Fibroblast of lung (primary cell): ENCODE results near the gene NPHP4. TPM values are rescaled to one million over a fixed set of nuclear protein-coding genes. Genes with fewer than 3 reads are reported as not detected.

Source experiments
- DNase-seq, 2 donors: peaks; one replicate each; pipeline versions ENCODE4 v3.0.0 to v3.0.0-alpha.2; 2010; ENCODE audit warnings: low read depth in 2 of 2
- H2AFZ ChIP-seq: 2 replicates; pipeline ENCODE4 v1.5.1; 2012; ENCODE audit warnings: low read length, control low read depth, inconsistent platforms
- H3K27ac ChIP-seq: 2 replicates; pipeline ENCODE4 v1.5.1; 2011; ENCODE audit warnings: low read length, control low read depth; ENCODE audit not compliant: insufficient read depth
- H3K27me3 ChIP-seq: 2 replicates; pipeline ENCODE4 v1.5.1; 2011; ENCODE audit warnings: mild to moderate bottlenecking, low read length; ENCODE audit not compliant: control insufficient read depth, insufficient read depth
- H3K36me3 ChIP-seq: 2 replicates; pipeline ENCODE4 v1.5.1; 2011; ENCODE audit warnings: low read length; ENCODE audit not compliant: control insufficient read depth, insufficient read depth
- H3K4me1 ChIP-seq: 2 replicates; pipeline ENCODE4 v1.5.1; 2011; ENCODE audit warnings: low read length; ENCODE audit not compliant: control insufficient read depth, insufficient read depth; ENCODE audit errors: extremely low read depth
- H3K4me2 ChIP-seq: 2 replicates; pipeline ENCODE4 v1.5.1; 2011; ENCODE audit warnings: low read length, control low read depth; ENCODE audit not compliant: insufficient read depth; ENCODE audit errors: extremely low read depth
- H3K4me3 ChIP-seq, 4 experiments: fragments of 200-600 bp in 1 of 4; sonication (generic) in 1 of 4; replicated peaks in 1 of 4; 2 replicates each; pipeline ENCODE4 v1.5.1; 2011 to 2016; ENCODE audit warnings: low read length in 4 of 4, low read depth in 3 of 4, mild to moderate bottlenecking in 3 of 4, control low read depth in 2 of 4, inconsistent platforms in 1 of 4, mixed read lengths in 1 of 4; ENCODE audit not compliant: insufficient read depth in 1 of 4; ENCODE audit errors: control extremely low read depth in 1 of 4
- H3K79me2 ChIP-seq: 2 replicates; pipeline ENCODE4 v1.5.1; 2012; ENCODE audit warnings: mild to moderate bottlenecking, low read length, inconsistent platforms; ENCODE audit not compliant: control insufficient read depth, insufficient read depth
- H3K9ac ChIP-seq: 2 replicates; pipeline ENCODE4 v1.5.1; 2011; ENCODE audit warnings: mild to moderate bottlenecking, low read length, control low read depth; ENCODE audit not compliant: insufficient read depth
- H3K9me3 ChIP-seq: 2 replicates; pipeline ENCODE4 v1.5.1; 2012; ENCODE audit warnings: low read depth, low read length; ENCODE audit not compliant: control insufficient read depth, insufficient read depth
- H4K20me1 ChIP-seq: 2 replicates; pipeline ENCODE4 v1.5.1; 2011; ENCODE audit warnings: low read length; ENCODE audit not compliant: control insufficient read depth, insufficient read depth; ENCODE audit errors: extremely low read depth
- EZH2 ChIP-seq: IDR thresholded peaks from 2 replicates; pipeline ENCODE4 v1.5.1; 2012; ENCODE audit warnings: low read length, control low read depth, mild to moderate bottlenecking; ENCODE audit errors: missing control alignments
- polyA plus RNA-seq, 2 donors: library from polyadenylated mRNA; depleted of rRNA in 1 of 2; stranded (reverse) in 1 of 2; unstranded in 1 of 2; fragments of >200 nt; gene quantifications; 2 replicates each; pipeline ENCODE4 v1.2.1, GENCODE V29; 2011 to 2012; ENCODE audit warnings: missing spikeins in 1 of 2
- total RNA-seq: library from RNA; depleted of rRNA; stranded (reverse); fragments of >200 nt; gene quantifications from 2 replicates; pipeline ENCODE4 v1.2.1, GENCODE V29; 2014
- TF ChIP-seq, protein P1 (sequence below), 2 donors: IDR thresholded peaks in 1 of 2; conservative IDR thresholded peaks in 1 of 2; 1 replicate in 1 of 2; 2 replicates in 1 of 2; pipeline ENCODE4 v1.5.1; 2011 to 2012; ENCODE audit warnings: low read length in 2 of 2, control low read depth in 1 of 2, inconsistent platforms in 1 of 2, low read depth in 1 of 2, mild to moderate bottlenecking in 1 of 2

NPHP4 gene
- total and polyA plus RNA-seq, 2 donors (not counting 1 experiment from before 2014, with no cell fraction given): 1.5 to 4.0 TPM

DNA sequence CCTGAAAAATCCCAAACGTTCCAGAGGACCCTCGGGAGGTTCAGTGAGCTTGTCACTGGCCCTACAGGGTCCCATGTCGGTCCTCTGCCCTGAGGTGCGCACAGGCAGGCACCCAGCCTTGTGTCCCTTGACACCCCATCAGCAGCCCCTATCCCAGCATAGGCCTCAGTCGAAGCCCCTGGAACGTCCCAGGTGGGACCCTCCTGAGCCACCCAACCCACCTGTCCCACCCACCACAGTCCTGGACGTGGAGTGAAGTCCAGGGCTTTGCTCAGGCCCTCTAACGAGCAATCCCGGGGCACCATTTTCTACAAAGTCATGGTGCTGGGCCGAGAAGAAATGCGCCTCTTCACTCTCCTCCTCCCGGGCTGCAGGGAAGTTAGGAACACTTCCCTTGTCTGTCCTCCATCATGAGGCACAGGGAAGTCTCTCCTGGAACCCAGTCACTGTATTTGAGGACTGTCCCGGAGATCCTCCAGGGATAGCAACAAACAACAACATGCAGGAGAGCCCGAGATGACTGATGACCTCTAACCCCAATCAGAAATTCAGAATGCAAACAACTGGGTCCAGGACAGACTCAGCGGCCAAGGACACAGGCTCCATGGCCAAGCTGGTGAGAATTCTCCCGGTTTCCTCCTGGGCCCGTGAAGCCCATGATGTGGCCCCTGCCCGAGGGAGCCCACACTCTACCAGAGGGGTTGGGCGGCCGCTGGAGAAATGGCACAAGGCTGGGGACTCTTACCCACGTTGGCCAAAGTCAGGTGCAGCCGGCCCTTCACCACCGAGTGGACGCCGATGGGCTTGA lies 105.5 kb downstream of the NPHP4 start:
- DNase-seq: no peak
- Histone ChIP-seq H3K27me3 (no peaks in the 10 kb centered on the region), H3K27ac (no peak overlapping the region), H4K20me1 (no peaks in the 10 kb centered on the region), H3K9me3 (no peaks in the 10 kb centered on the region), H3K36me3 (no peaks in the 10 kb centered on the region), H2AFZ (no peak overlapping the region), H3K9ac (no peak overlapping the region), H3K4me2 (no peak overlapping the region), H3K79me2 (no peaks in the 10 kb centered on the region), H3K4me1 (no peaks in the 10 kb centered on the region), H3K4me3 (no peak overlapping the region)
- TF ChIP-seq EZH2: no peak
- TF ChIP-seq, protein P1, sequence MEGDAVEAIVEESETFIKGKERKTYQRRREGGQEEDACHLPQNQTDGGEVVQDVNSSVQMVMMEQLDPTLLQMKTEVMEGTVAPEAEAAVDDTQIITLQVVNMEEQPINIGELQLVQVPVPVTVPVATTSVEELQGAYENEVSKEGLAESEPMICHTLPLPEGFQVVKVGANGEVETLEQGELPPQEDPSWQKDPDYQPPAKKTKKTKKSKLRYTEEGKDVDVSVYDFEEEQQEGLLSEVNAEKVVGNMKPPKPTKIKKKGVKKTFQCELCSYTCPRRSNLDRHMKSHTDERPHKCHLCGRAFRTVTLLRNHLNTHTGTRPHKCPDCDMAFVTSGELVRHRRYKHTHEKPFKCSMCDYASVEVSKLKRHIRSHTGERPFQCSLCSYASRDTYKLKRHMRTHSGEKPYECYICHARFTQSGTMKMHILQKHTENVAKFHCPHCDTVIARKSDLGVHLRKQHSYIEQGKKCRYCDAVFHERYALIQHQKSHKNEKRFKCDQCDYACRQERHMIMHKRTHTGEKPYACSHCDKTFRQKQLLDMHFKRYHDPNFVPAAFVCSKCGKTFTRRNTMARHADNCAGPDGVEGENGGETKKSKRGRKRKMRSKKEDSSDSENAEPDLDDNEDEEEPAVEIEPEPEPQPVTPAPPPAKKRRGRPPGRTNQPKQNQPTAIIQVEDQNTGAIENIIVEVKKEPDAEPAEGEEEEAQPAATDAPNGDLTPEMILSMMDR (conservative IDR thresholded peaks at IDR 0.05 in 1 of 2, IDR thresholded peaks at IDR 0.05 in 1 of 2; ENCODE audit: low read depth in 1 of 2, low read length in 2 of 2): no peak

DNA sequence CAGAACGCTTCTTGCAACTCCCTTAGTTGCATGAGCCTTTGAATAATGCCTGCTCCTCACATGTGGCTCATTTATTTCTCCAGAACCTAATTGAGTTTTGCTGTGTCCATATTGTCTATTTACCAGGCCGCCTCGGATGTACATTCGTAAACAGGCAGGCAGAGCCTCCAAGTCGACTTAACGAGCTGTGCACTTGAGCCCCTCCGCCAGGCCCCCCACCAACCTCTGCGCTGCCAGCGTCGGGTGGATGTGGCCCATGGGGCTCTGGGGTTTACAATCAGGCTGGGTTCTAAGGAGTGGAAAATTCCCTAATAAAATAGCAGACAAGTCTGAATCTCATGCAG lies 106.1 kb downstream of the NPHP4 start:
- H3K9ac ChIP-seq: no peak overlapping the region
- no peak overlapping the region for H2AFZ ChIP-seq
- TF ChIP-seq, protein P1 (conservative IDR thresholded peaks at IDR 0.05 in 1 of 2, IDR thresholded peaks at IDR 0.05 in 1 of 2; ENCODE audit: low read depth in 1 of 2, low read length in 2 of 2): no peak
- no peak for DNase-seq
- H3K9me3 ChIP-seq: no peaks in the 10 kb centered on the region
- no peak overlapping the region for H3K27ac ChIP-seq
- no peaks in the 10 kb centered on the region for H3K36me3 ChIP-seq
- no peaks in the 10 kb centered on the region for H3K4me1 ChIP-seq
- no peak overlapping the region for H3K4me3 ChIP-seq
- no peak overlapping the region for H3K4me2 ChIP-seq
- no peaks in the 10 kb centered on the region for H4K20me1 ChIP-seq
- H3K27me3 ChIP-seq: no peaks in the 10 kb centered on the region
- H3K79me2 ChIP-seq: no peaks in the 10 kb centered on the region

DNA sequence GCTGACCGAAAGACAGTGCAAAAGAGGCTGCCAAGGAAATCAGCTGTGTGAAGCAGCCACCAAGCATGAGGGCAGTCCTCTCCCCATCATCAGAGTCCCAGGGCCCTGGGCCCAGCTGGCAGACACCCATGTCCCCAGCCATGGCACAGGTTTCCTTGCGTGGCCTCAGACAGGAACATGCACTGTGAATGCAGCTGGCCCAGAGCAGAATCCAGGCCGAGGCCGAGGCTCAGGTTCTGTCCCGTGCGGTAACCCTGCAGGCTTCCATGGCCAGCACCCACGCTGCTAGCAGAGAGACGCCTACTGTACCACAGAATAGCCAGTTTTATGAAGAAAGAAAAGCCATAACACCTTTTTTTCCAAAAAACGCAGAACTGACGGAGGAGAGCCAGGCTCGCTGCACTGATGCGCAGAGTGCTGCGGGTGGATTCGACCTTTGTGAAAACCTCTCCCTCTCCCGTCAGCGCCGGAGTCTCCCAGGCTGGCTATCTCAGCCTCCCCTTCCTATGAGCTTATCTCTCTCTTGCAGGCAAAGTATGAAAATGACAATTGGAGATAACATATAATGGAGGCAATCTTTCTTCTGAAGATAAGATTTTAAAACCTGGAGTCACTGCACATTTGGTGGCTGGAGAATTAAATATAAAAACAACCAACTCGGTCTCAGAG lies 106.6 kb downstream of the NPHP4 start:
- H3K27me3 ChIP-seq: no peaks in the 10 kb centered on the region
- no peak overlapping the region for H3K4me2 ChIP-seq
- H3K27ac ChIP-seq: no peak overlapping the region
- no peaks in the 10 kb centered on the region for H4K20me1 ChIP-seq
- DNase-seq: no peak
- H3K4me3 ChIP-seq: no peak overlapping the region
- H3K79me2 ChIP-seq: no peaks in the 10 kb centered on the region
- H3K4me1 ChIP-seq: no peaks in the 10 kb centered on the region
- H2AFZ ChIP-seq: no peak overlapping the region
- H3K36me3 ChIP-seq: no peaks in the 10 kb centered on the region
- no peak overlapping the region for H3K9ac ChIP-seq
- TF ChIP-seq, protein P1 (conservative IDR thresholded peaks at IDR 0.05 in 1 of 2, IDR thresholded peaks at IDR 0.05 in 1 of 2; ENCODE audit: low read depth in 1 of 2, low read length in 2 of 2): no peak
- TF ChIP-seq EZH2: no peak
- no peaks in the 10 kb centered on the region for H3K9me3 ChIP-seq
